ENCODE measurements around the gene PCMT1. TPM values are rescaled to one million over a fixed set of nuclear protein-coding genes. Genes with fewer than 3 reads are reported as not detected.

The PCMT1 gene
- total and polyA plus RNA-seq, 9 of the 15 experiments (the other 6 are each of a cell fraction or from before 2014, with no cell fraction given) = 217 to 541 (median 327) TPM

DNA sequence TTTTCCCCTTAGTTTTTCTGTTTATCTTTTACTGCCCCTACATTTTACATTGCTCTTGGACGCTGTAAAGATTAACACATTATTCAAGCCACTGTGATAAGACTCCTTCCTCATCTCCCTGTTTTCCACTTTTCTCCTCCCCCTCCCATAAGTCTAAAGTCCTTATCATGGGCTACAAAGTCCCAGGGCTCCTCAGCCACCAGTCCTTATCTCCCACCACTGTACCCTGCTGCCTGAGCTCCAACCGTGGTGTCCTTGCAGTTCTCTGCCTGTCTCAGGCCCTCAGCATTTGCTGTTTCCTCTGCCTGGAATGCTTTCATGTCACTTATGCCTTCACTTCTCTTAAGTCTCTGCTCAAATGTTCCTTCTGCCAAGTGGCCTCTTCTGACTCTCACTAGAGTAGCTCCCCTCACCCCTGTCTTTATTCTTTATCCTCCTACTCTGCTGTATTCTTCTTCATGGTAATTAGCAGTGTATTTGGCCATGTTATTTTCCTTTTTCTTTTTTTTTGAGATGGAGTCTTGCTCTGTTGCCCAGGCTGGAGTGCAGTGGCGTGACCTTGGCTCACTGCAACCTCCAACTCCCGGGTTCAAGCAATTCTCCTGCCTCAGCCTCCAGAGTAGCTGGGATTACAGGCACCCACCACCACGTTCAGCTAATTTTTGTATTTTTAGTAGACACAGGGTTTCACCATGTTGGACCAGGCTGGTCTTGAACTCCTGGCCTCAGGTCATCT lies 20.9 kb upstream of the PCMT1 start (continued):
- TF ChIP-seq MGA (IDR thresholded peaks at IDR 0.05) (no peak; the same call in 1 of the 2 replicates), MXD1 (CRISPR knock-in tag; IDR thresholded peaks at IDR 0.05; ENCODE audit: borderline replicate concordance, poor library complexity, severe bottlenecking) (no peak), ZNF133 (CRISPR knock-in tag; IDR thresholded peaks at IDR 0.05) (no peak; the same call in 1 of the 2 replicates), DDX20 (tag; IDR thresholded peaks at IDR 0.05; ENCODE audit: low read depth) (no peak), E2F3 (CRISPR knock-in tag; IDR thresholded peaks at IDR 0.05) (0 out of 2 replicates have a peak, but pooled peaks have one; percentile 76), MYC (IDR thresholded peaks at IDR 0.05; ENCODE audit: low read depth, low read length) (peak; percentile 60; the same call in 1 of the 2 replicates), MYC (CRISPR knock-in tag; IDR thresholded peaks at IDR 0.05; ENCODE audit: borderline replicate concordance, low read depth) (no peak), NFATC3 (IDR thresholded peaks at IDR 0.05) (no peak), KLF6 (CRISPR knock-in tag; IDR thresholded peaks at IDR 0.05; ENCODE audit: borderline replicate concordance) (peak; percentile 52; the same call in 1 of the 2 replicates), ERF (CRISPR knock-in tag; IDR thresholded peaks at IDR 0.05) (no peak), BMI1 (IDR thresholded peaks at IDR 0.05; ENCODE audit: low read length) (no peak)
- TF ChIP-seq, protein P1, sequence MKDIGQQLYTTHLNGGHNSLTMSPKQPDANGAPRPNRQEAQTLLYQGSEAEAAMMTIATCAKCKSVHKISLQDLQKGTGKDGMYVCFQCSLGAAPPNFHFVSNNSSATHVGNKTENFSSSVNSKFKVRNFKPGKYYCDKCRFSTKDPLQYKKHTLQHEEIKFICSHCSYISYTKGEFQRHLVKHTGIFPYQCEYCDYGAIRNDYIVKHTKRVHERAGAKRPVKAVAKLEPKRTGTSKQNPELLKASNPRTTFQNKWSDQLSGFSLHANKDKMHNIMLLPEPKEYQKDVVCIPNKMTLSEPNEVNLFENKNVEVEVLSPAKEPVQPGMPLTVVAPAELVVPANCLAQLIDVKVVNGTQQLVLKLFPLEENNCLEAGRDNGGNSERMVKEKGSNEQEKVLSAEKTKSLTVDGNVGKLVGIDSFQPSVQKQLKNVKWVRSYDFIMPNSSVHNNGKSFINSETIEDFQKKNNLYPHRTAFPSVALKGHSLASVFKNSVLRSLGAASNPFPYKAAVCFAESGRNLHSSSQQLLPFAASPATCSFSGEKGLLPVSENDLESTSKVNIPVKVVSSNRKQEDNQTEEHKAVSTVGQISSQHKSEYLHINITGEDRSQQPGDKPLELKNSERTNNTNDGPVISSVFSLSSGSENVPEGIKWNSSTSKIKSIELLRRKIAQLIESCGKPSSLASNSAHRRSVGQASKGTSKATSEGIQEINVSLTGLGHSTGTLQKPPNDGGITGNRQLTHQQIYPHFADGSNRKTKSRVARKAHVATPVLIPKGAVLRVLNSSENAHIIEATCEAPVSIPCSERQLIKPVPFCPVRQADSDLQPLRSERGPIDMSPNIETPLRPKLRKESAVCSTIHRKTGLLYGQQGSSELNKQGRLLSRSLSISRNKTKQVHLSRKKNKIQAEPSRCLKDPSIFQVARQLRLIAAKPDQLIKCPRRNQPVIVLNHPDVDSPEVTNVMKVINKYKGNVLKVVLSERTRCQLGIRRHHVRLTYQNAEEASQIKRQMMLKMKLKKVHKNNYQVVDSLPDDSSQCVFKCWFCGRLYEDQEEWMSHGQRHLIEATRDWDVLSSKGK (CRISPR knock-in tag; IDR thresholded peaks at IDR 0.05) = no peak
